ENCODE measurements around the gene EAPP.
"Not testable (repeated sequence)": the region's sequence is repeated elsewhere in the genome, so short reads cannot be mapped to it uniquely, and the experiment has no call there.

EAPP gene

DNA sequence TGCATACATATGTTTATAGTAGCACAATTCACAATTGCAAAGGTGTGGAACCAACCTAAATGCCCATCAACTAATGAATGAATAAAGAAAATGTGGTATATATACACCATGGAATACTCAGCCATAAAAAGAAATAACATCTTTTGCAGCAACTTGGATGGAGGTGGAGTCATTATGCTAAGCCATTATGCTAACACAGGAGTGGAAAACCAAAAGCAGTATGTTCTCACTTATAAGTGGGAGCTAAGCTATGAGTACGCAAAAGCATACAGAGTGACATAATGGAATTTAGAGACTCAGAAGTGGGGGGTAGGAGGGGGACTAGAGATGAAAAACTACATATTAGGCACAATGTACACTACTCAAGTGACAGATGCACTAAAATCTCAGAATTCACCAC lies 61.2 kb downstream of the EAPP start:
- DNase-seq: no peak

DNA sequence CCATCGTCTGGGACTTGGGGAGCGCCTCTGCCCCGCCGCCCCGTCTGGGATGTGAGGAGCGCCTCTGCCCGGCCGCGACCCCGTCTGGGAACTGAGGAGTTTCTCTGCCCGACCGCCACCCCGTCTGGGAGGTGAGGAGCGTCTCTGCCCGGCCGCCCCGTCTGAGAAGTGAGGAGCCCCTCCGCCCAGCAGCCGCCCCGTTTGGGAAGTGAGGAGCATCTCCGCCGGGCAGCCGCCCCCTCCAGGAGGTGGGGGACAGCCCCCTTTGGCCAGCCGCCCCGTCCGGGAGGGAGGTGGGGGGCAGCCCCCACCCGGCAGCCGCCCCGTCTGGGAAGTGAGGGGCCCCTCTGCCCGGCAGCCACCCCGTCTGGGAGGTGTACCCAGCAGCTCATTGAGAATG lies 63.5 kb downstream of the EAPP start:
- DNase-seq: not testable (repeated sequence)

DNA sequence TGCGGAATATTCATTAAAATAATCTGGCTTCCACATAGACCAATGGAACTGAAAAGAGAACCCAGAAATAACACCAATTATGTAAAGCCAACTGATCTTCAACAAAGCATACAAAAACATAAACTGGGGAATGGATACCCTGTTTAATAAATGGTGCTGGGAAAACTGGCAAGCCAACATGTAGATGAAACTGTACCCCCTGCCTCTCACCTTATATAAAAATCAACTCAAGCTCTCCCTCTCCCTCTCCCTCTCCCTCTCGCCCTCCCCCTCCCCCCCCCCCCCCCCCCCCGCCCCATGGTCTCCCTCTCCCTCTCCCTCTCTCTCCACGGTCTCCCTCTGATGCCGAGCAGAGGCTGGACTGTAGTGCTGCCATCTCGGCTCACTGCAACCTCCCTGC lies 64.3 kb downstream of the EAPP start:
- no peak for DNase-seq

GRCh38 chr14:34474187-34474679 lies 65.3 kb downstream of the EAPP start:
- no peak for DNase-seq

- DNase-seq: no peak
Measured at GRCh38 chr14:34472706-34473279, 66.7 kb downstream of the EAPP start.

DNA sequence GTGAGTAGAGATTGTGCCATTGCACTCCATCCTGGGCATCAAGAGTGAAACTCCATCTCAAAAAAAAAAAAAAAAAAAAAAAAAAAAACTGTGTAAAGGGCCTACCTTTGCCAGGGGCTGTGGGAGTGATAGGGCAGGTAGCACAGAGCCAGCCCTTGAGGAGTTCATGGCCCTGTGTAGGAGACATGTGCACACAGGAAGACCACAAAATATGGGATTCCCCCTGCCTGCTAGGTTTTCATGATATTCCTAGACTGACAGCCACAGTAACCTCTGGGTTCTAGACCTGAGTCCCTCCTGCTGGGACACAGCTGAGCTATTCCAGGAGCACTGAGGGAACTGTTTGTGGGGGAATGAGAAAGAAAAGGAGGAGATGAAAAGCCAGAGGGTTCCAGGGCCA lies 69.2 kb downstream of the EAPP start:
- DNase-seq: no peak

DNA sequence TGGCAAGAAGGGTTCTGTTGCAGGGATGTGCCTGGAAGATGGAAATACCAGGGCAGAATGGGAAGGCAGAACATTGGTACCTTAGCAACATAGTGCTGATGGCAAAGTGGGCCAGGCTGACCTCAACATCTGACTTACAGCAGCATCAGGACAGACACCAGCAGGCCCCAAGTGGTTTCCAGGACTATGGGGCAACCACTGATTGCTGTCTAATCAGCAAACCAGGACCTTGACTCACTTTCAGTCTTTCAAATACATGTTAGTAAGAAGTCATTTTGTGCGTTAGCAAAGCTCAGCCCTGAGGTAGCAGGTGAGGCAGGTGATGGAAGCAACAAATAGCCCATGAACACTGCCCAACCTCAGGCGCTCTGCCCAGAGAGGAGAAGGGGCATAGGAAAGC lies 72.8 kb downstream of the EAPP start:
- no peak for DNase-seq

Measured in right forelimb (tissue), 1 donor.